Immature natural killer cell (primary cell): ENCODE data around the gene DSCAM. TPM values are rescaled to one million over a fixed set of nuclear protein-coding genes. Genes with fewer than 3 reads are reported as not detected.

Experiments
- DNase-seq, 3 donors: peaks; one replicate each; pipeline ENCODE4 v3.0.0; 2022; ENCODE audit warnings: mixed read lengths in 1 of 3
- H3K27ac Mint-ChIP-seq, 6 donors: one replicate each; pipeline ENCODE4 v1.8.0; 2020; ENCODE audit warnings: mixed read lengths in 6 of 6, mild to moderate bottlenecking in 5 of 6, inconsistent platforms in 4 of 6, moderate library complexity in 3 of 6
- H3K27me3 Mint-ChIP-seq, 3 donors: one replicate each; pipeline ENCODE4 v1.8.0; 2020 to 2021; ENCODE audit warnings: low read depth in 3 of 3, mild to moderate bottlenecking in 3 of 3, mixed read lengths in 3 of 3, moderate library complexity in 3 of 3, inconsistent platforms in 1 of 3
- H3K36me3 Mint-ChIP-seq, 3 donors: one replicate each; pipeline ENCODE4 v1.8.0; 2020; ENCODE audit warnings: mixed read lengths in 3 of 3, inconsistent platforms in 2 of 3, mild to moderate bottlenecking in 2 of 3
- H3K4me1 Mint-ChIP-seq, 2 donors: one replicate each; pipeline ENCODE4 v1.8.0; 2020; ENCODE audit warnings: inconsistent platforms in 2 of 2, mild to moderate bottlenecking in 2 of 2, mixed read lengths in 2 of 2, moderate library complexity in 1 of 2
- H3K4me3 Mint-ChIP-seq, 5 donors: one replicate each; pipeline ENCODE4 v1.8.0; 2020; ENCODE audit warnings: mild to moderate bottlenecking in 5 of 5, mixed read lengths in 5 of 5, inconsistent platforms in 3 of 5, moderate library complexity in 3 of 5
- H3K9me3 Mint-ChIP-seq, 6 donors: one replicate each; pipeline ENCODE4 v1.8.0; 2020; ENCODE audit warnings: mild to moderate bottlenecking in 6 of 6, mixed read lengths in 6 of 6, inconsistent platforms in 4 of 6, moderate library complexity in 3 of 6
- polyA plus RNA-seq, 3 donors: library from polyadenylated mRNA; unstranded; fragments of 300-500 nt; fragmentation: Illumina TruSeq; gene quantifications; one replicate each; pipeline ENCODE4 v1.2.3, GENCODE V29; 2021

The DSCAM gene
- polyA plus RNA-seq, 3 donors from 2014 or later = not detected

DNA sequence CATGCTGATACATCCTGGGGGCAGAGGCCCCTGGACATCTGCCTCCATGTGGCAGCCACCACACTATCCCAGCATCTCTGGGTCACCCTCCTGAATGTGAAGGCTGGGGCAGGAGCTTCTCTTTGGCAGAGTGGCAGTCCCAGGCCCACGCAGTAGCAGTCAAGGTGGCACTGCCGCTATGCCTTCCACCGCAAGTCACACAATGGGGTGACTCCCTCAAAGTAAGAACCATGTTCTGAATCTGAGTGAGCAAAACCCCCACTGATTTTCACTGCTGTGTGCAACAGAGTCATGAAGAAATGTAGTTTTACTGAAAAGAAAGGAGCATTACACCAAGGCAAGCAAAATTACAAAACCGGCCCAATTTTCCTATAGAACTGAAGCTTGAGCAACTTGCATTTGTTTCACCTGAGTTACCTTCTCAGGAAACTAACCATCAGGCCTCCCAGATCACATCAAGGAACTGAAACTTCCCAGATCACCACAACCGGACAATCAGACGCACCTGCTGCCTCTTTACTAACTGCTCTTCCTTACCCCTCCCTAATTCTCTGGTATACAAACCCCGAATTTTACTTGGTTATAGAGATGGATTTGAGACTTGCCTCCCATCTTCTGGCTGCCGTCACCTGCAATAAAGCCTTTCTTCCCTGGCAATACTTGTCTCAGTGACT, 877.1 kb downstream of the DSCAM start:
- H3K4me1 Mint-ChIP-seq = no peaks in the 10 kb centered on the region
- H3K4me3 Mint-ChIP-seq = no peak overlapping the region
- H3K36me3 Mint-ChIP-seq = peaks cover 0 to 3% (median 0%) of the 10 kb centered on the region in 3 donors
- DNase-seq = no peak
- H3K9me3 Mint-ChIP-seq = peaks cover 0 to 22% (median 9%) of the 10 kb centered on the region in 6 donors
- no peak overlapping the region for H3K27ac Mint-ChIP-seq
- H3K27me3 Mint-ChIP-seq = peaks cover 0 to 5% (median 0%) of the 10 kb centered on the region in 3 donors

DNA sequence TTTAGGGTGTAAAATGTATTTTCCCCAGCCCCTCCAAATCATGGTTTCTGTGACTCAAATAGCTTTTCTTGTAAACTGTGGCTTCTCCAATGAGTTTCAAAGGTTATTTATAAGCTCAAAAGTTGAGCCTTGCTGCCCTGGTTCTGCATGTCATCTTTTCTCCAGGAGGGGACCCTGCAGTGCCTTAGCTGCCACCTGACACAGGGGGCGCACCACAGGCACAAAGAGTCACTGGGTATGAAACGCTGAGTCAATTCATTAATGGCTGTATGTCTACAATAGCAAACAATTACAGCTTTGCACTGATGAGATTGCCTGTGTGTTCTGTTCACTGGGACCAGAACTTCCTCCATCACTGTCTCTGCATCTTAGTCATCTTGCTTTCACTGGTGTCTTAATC, 878.9 kb downstream of the DSCAM start:
- H3K4me3 Mint-ChIP-seq = no peak overlapping the region
- no peak for DNase-seq
- H3K4me1 Mint-ChIP-seq = no peaks in the 10 kb centered on the region
- H3K27me3 Mint-ChIP-seq = peaks cover 0 to 5% (median 0%) of the 10 kb centered on the region in 3 donors
- H3K9me3 Mint-ChIP-seq = peaks cover 0 to 25% (median 12%) of the 10 kb centered on the region in 6 donors
- H3K36me3 Mint-ChIP-seq = peaks cover 0 to 3% (median 0%) of the 10 kb centered on the region in 3 donors
- H3K27ac Mint-ChIP-seq = no peak overlapping the region

DNA sequence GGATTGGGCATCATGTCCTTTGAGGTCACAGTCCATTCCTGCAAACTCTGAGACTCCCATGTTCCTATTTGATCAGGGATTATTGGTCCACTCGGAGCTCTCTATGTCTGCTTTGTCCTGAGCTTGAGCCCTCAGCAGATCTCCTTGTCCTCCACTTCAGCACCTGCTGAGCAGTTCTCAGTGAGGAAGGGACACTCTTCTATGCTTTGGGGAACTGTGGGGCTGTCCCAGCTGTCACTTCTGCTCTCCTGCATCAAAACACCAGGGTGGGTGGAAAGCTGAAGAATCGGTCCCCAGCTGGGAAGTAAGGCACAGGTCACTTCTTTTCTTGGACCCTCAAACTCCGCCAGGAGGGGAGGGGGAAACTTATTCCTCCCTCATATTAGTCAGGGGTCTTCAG, 880.2 kb downstream of the DSCAM start:
- H3K4me3 Mint-ChIP-seq = no peak overlapping the region

DNA sequence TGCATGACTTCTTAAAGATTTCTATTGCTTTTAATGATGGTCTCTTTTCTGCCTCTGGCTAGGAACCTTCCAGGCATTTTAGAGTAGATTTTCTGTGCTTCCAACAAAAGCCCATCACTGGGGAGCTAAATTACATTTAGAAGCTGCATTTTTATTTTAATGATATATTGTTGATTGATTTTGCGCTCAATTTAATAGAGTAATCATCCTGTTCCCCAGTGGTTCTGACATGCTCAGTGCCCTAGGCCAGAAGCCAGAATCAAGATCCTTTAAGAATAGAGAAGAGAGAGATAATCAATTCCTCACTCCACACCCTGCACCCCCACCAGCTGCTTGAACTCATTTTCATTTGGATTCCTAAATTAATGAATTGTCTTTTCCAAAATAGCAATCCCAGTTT, 881.9 kb downstream of the DSCAM start:
- Mint-ChIP-seq H3K4me3 (no peak overlapping the region), H3K27ac (no peak overlapping the region), H3K36me3 (peaks cover 0 to 3% (median 0%) of the 10 kb centered on the region in 3 donors)

More for the DNA sequence above, 880.2 kb downstream of the DSCAM start:
- peaks cover 0 to 3% (median 0%) of the 10 kb centered on the region in 3 donors for H3K36me3 Mint-ChIP-seq
- H3K27ac Mint-ChIP-seq = no peak overlapping the region
- no peaks in the 10 kb centered on the region for H3K4me1 Mint-ChIP-seq
- H3K9me3 Mint-ChIP-seq = peaks cover 3 to 35% (median 13%) of the 10 kb centered on the region in 6 donors
- DNase-seq = no peak
- H3K27me3 Mint-ChIP-seq = peaks cover 2% of the 10 kb centered on the region in 3 donors

DNA sequence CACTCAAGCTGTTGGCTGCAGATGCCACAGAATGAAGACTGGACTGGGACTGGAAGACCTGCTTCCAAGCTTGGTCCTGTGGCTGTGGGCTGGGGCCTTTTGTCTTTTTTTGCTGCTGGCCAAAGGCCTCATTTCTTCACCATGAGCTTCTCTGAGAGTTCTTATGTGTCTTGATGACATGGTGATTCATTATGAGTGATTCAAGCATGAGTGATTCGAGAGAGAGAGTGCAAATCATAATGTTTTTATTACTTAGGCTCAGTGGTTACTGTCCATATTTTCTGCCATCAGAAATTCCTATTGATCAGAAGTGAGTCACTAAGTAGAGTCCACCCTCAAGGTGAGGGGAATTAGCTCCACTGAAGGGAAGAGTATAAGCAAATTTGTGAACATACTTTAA, 885.7 kb downstream of the DSCAM start:
- DNase-seq = no peak
- H3K27me3 Mint-ChIP-seq = peaks cover 2% of the 10 kb centered on the region in 3 donors
- no peak overlapping the region for H3K27ac Mint-ChIP-seq
- no peaks in the 10 kb centered on the region for H3K4me1 Mint-ChIP-seq
- no peaks in the 10 kb centered on the region for H3K36me3 Mint-ChIP-seq
- peaks cover 3 to 32% (median 17%) of the 10 kb centered on the region in 6 donors for H3K9me3 Mint-ChIP-seq
- no peak overlapping the region for H3K4me3 Mint-ChIP-seq

More for the DNA sequence above, 881.9 kb downstream of the DSCAM start:
- Mint-ChIP-seq H3K27me3 (peaks cover 2% of the 10 kb centered on the region in 3 donors), H3K9me3 (peaks cover 6 to 38% (median 18%) of the 10 kb centered on the region in 6 donors), H3K4me1 (no peaks in the 10 kb centered on the region)
- no peak for DNase-seq
